Ovary (tissue), 9 donors: Measurements from ENCODE around the gene STK39. TPM values are rescaled to one million over a fixed set of nuclear protein-coding genes. Genes with fewer than 3 reads are reported as not detected.

Source experiments
- DNase-seq, 5 donors: peaks; one replicate each; pipeline ENCODE4 v3.0.0-alpha.2; 2019 to 2020
- H3K27ac ChIP-seq, 2 donors: fragments of 200-600 bp; one replicate each; pipeline versions ENCODE4 v1.5.1 to v1.8.0; 2019 to 2022
- H3K27me3 ChIP-seq: fragments of 200-600 bp; one replicate; pipeline ENCODE4 v1.8.0; 2022
- H3K36me3 ChIP-seq: fragments of 200-600 bp; sonication (generic); one replicate; pipeline ENCODE4 v1.5.1; 2019
- H3K4me1 ChIP-seq: one replicate; pipeline ENCODE4 v1.8.1; 2013; ENCODE audit warnings: mild to moderate bottlenecking, moderate library complexity; ENCODE audit not compliant: insufficient read depth
- H3K4me3 ChIP-seq: fragments of 200-600 bp; sonication (generic); one replicate; pipeline ENCODE4 v1.5.1; 2017
- H3K9me3 ChIP-seq, 2 donors: fragments of 200-600 bp in 1 of 2; sonication (generic) in 1 of 2; one replicate each; pipeline versions ENCODE4 v1.5.1 to v1.8.1; 2013 to 2019; ENCODE audit warnings: mild to moderate bottlenecking in 1 of 2, moderate library complexity in 1 of 2
- CTCF ChIP-seq, 3 donors: fragments of 450-650 bp in 2 of 3; fragments of 200-600 bp in 1 of 3; IDR thresholded peaks; one replicate each; pipeline versions ENCODE4 v1.5.1 to v1.8.0; 2016 to 2022; ENCODE audit warnings: antibody characterized with exemption in 3 of 3, mild to moderate bottlenecking in 1 of 3
- EP300 ChIP-seq: sonication (generic); formaldehyde crosslinking; IDR thresholded peaks from one replicate; pipeline ENCODE4 v1.6.1; 2017; ENCODE audit warnings: antibody characterized with exemption
- POLR2A ChIP-seq: fragments of 450-650 bp; IDR thresholded peaks from one replicate; pipeline ENCODE4 v1.6.1; 2017; ENCODE audit warnings: antibody characterized with exemption, mild to moderate bottlenecking, moderate library complexity
- WGBS, 3 donors: extraction: QIAGEN DNeasy Blood & Tissue Kit in 1 of 3; methylation state at CpG; one replicate each; pipeline versions ENCODE4 v1.1.5 to v1.1.7; 2013 to 2017; 5-methylcytosine and 5-hydroxymethylcytosine counted together
- intact Hi-C, 4 donors: fragments of 100-400 bp; cut with DNase I; formaldehyde crosslinking; loops; one replicate each; pipeline versions ENCODE4 v1.11.0 to v1.15.1; 2022 to 2023
- polyA plus RNA-seq, 2 donors: library from polyadenylated mRNA; stranded (reverse); fragments of 200-250 nt in 1 of 2; fragments of 350-450 nt in 1 of 2; fragmentation: Illumina TruSeq in 1 of 2; extraction: RNeasy Lipid Tissue Mini Kit (QIAGEN cat#74804) in 1 of 2; gene quantifications; one replicate each; pipeline ENCODE4 v1.2.3, GENCODE V29; 2013 to 2014
- total RNA-seq, 7 donors: library from RNA; depleted of rRNA in 2 of 7; stranded (reverse); fragments of >200 nt in 2 of 7; fragmentation: NEBNext Ultra II Directional in 3 of 7; extraction: Animal tissue kit (Norgen Biotek cat#: 25700) in 3 of 7; gene quantifications; one replicate each; pipeline versions ENCODE4 v1.1.0 to v1.2.4, GENCODE V29; 2016 to 2023
- donor health status: DM: no; HTN: no; CAD: no; lungs with moderate emphysema.
- donor health status: DM: no; HTN: no; CAD: no.
- donor health status: Bipolar disorder and iron deficiency.
- donor health status: DM: yes; HTN: yes; CAD: no.
- donor health status: DM: no; HTN: no; CAD: no.
- donor health status: DM: yes; HTN: yes; CAD: no.

The STK39 gene
- total and polyA plus RNA-seq, 9 donors: 5.9 to 14.1 (median 10.6) TPM

DNA sequence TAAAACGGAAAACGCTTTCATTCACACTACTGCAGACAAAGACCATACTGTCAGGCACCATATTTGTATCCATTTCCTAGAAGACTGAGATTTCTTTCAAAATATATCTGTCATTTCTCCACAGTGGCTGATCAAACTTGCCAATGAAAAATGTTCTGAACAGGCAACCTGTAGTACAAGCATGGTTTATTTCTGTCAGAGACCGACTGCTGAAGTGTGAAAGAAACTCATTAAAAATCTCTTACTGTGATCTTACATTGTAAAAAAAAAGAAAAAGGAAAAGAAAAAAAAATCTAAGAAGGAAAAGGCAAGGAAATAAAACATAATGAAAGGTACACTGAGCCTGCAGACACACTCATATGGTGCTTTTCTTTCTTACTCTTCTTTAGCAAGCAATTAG lies 184.5 kb downstream of the STK39 start:
- Histone ChIP-seq H3K9me3 (no peaks in the 10 kb centered on the region), H3K27me3 (no peaks in the 10 kb centered on the region), H3K4me1 (no peaks in the 10 kb centered on the region), H3K36me3 (no peaks in the 10 kb centered on the region), H3K4me3 (no peak overlapping the region), H3K27ac (no peak overlapping the region)
- 86 to 87% (median 87%) methylated on average over 3 of the region's 3 CpGs for WGBS, 3 donors
- intact Hi-C loops: no loop called here
- no peak for TF ChIP-seq CTCF (IDR thresholded peaks at IDR 0.05)
- no peak for TF ChIP-seq POLR2A
- no peak for TF ChIP-seq EP300
- DNase-seq: no peak

- H3K27ac ChIP-seq: no peak overlapping the region
- intact Hi-C loops: no loop called here
- no peak for TF ChIP-seq POLR2A
- no peaks in the 10 kb centered on the region for H3K27me3 ChIP-seq
- H3K4me1 ChIP-seq: no peaks in the 10 kb centered on the region
- DNase-seq: no peak
- H3K9me3 ChIP-seq: no peaks in the 10 kb centered on the region
- no peak overlapping the region for H3K4me3 ChIP-seq
- no peaks in the 10 kb centered on the region for H3K36me3 ChIP-seq
- WGBS, 3 donors: 93 to 95% (median 94%) methylated on average over 6 of the region's 6 CpGs
Measured at GRCh38 chr2:168062054-168062453, 185.3 kb downstream of the STK39 start.

DNA sequence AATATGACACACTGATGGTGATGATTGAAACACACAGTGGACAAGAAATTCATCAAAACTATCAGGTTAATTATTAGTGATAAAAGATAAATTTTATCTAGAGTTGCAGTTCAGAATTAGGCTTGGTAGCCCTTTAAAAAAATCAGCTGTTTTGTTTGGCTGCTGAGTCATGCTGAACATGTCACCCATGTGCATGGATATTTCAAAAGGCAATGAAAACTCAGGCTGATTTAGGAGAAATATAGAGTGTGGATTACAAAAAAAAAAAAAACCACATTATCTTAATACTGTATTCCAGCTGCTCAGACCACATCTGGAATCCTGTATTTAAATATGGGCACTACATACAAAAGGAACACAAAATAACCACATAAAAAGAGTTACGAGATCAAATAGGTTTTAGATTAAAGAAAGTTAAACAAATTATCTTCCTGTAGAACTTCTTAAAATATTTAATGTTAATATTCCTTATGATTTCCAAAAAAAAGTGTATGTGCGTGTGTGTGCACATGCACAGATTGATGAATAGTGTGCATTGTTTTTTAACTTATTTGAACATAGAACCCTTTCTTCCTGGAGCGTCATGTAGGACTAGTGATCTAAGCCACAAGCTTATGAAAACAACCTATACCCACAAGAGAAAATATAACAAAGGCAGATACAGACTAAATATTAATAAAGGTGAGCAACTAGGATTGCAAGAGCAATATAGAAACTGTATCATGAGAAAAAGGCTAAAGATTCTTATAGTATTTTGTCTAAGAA lies 186.2 kb downstream of the STK39 start:
- H3K4me1 ChIP-seq: no peaks in the 10 kb centered on the region
- WGBS, 3 donors: 90 to 93% (median 92%) methylated on average over 3 of the region's 3 CpGs
- H3K27me3 ChIP-seq: no peaks in the 10 kb centered on the region
- intact Hi-C loops: no loop called here
- DNase-seq: no peak
- TF ChIP-seq EP300 (no peak), POLR2A (no peak), CTCF (IDR thresholded peaks at IDR 0.05) (no peak)
- H3K36me3 ChIP-seq: no peaks in the 10 kb centered on the region
- H3K9me3 ChIP-seq: no peaks in the 10 kb centered on the region
- H3K4me3 ChIP-seq: no peak overlapping the region
- H3K27ac ChIP-seq: no peak overlapping the region

DNA sequence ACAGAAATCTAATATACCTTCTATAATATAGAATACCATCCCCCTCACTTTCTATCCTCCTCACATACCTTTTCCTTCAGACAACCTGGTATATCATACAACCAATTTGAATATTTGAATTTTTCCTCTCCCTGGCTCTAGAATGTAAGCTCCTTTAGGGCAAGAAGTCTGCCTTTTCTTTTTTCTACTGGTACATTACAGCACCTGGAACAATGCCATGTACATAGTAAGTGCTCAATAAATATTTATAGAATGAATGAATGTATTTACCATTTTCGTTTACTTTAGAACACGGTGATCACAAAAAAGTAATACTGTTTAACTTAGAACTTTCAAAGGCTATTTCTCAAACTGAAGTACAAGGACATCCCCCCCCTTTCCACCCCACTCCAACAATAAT lies 187.6 kb downstream of the STK39 start:
- H3K36me3 ChIP-seq: no peaks in the 10 kb centered on the region
- intact Hi-C loops: no loop called here
- no peak overlapping the region for H3K27ac ChIP-seq
- no peaks in the 10 kb centered on the region for H3K27me3 ChIP-seq
- H3K9me3 ChIP-seq: no peaks in the 10 kb centered on the region
- no peaks in the 10 kb centered on the region for H3K4me1 ChIP-seq
- WGBS, 3 donors: 77 to 86% (median 80%) methylated on average over 2 of the region's 2 CpGs
- no peak for DNase-seq
- no peak overlapping the region for H3K4me3 ChIP-seq
- TF ChIP-seq CTCF (IDR thresholded peaks at IDR 0.05) (no peak), POLR2A (no peak), EP300 (no peak)

DNA sequence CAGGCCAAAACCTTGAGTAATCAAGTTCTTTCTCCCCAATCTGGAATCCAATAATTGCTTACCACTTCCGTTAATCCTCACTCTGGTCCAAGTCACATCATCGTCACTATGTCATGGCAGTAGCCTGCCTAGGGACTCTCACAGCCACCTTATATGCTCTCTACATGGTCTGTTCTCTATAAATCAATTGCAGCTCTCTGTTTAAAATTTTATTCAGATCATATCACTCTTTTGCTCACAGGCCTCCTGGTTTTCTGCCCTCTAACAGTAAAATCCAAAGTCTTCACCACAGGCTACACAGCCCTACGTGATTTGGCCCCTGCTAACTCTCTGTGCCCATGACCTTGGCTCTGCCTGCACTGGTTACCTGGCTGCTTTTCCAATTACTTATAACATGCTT lies 188.7 kb downstream of the STK39 start:
- Histone ChIP-seq H3K4me1 (no peaks in the 10 kb centered on the region), H3K9me3 (no peaks in the 10 kb centered on the region), H3K27ac (no peak overlapping the region), H3K27me3 (no peaks in the 10 kb centered on the region), H3K36me3 (no peaks in the 10 kb centered on the region), H3K4me3 (no peak overlapping the region)
- intact Hi-C loops: no loop called here
- TF ChIP-seq CTCF (IDR thresholded peaks at IDR 0.05) (no peak), POLR2A (no peak), EP300 (no peak)
- WGBS, 3 donors: 95 to 97% (median 95%) methylated on average over 3 of the region's 3 CpGs
- DNase-seq: no peak
